C4-2B (cell line): ENCODE results near the gene CYLD.

Experiments used
- ZFX ChIP-seq: fragments of 450-650 bp; IDR thresholded peaks from 2 replicates; pipeline ENCODE4 v1.6.1; 2017
- TF ChIP-seq, protein P1 (sequence below): fragments of 450-650 bp; conservative IDR thresholded peaks from 2 replicates; pipeline ENCODE4 v1.5.1; 2017; ENCODE audit warnings: mild to moderate bottlenecking

DNA sequence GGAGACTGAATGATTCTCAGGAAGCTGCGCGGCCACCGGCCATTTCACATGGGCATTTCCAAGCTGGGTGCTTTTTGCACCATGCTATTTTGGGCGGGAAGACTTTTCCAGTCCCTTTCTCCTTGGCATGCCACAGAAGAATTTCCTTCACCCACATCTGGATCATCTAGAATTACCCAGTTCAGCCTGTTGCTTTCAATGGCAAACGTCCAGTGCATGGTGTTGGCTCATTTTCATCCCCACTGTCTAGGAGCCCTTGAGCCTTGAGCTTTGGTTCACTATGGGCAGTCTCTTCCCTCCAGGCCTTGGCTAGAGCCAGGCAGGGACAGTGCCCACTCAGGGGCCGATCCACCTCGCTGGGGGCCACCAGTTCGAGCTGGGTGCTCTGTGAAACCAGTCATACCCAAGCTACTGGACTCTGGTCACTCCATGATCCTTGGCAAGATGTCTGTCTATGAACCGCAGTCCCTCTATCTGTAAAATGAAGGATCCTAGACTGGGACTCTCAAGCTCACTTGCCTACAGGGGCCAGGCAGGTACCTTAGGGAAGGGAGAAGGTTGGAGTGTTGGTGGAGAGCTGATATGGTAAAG, 71.1 kb downstream of the CYLD start:
- TF ChIP-seq, protein P1, sequence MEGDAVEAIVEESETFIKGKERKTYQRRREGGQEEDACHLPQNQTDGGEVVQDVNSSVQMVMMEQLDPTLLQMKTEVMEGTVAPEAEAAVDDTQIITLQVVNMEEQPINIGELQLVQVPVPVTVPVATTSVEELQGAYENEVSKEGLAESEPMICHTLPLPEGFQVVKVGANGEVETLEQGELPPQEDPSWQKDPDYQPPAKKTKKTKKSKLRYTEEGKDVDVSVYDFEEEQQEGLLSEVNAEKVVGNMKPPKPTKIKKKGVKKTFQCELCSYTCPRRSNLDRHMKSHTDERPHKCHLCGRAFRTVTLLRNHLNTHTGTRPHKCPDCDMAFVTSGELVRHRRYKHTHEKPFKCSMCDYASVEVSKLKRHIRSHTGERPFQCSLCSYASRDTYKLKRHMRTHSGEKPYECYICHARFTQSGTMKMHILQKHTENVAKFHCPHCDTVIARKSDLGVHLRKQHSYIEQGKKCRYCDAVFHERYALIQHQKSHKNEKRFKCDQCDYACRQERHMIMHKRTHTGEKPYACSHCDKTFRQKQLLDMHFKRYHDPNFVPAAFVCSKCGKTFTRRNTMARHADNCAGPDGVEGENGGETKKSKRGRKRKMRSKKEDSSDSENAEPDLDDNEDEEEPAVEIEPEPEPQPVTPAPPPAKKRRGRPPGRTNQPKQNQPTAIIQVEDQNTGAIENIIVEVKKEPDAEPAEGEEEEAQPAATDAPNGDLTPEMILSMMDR = no peak
- no peak for TF ChIP-seq ZFX
